K562 (cell line): Measurements from ENCODE around the gene ARHGAP25. TPM values are rescaled to one million over a fixed set of nuclear protein-coding genes. Genes with fewer than 3 reads are reported as not detected.

Experiments
- ATAC-seq: fragments of 200-7000 bp; cut with Tn5 transposase; 3 replicates; pipeline ENCODE4 v1.9.1; 2020; ENCODE audit warnings: moderate library complexity
- BruUV-seq: library from RNA; stranded (reverse); fragments of 400-500 nt; replicated peaks from 2 replicates; lab custom pipeline; 2021; lab: Mats Ljungman, UMichigan
- CTCF ChIA-PET: fragments of 300-600 bp; formaldehyde crosslinking; extraction: SDS; loops from one replicate; lab custom pipeline; 2021; ENCODE audit warnings: low intra/inter-chr PET ratio; lab: Yijun Ruan, JAX
- POLR2A ChIA-PET: fragments of 300-600, 350-650 bp; sonication (Branson Sonifier 250); formaldehyde crosslinking; extraction: SDS; loops from one replicate; lab custom pipeline; 2021; ENCODE audit warnings: antibody characterized with exemption, inconsistent platforms; lab: Yijun Ruan, JAX
- DNase-seq, 4 experiments: peaks; one replicate each; pipeline versions ENCODE4 v3.0.0 to v3.0.0-alpha.2; 2011 to 2018; ENCODE audit warnings: low spot score in 3 of 4, mixed read lengths in 3 of 4; ENCODE audit errors: extremely low read depth in 1 of 4
- FAIRE-seq: peaks from 2 replicates; lab custom pipeline; 2011; peaks lifted over from hg19 to GRCh38; lab: Jason Lieb, UNC
- H2AFZ ChIP-seq: 2 replicates; pipeline ENCODE4 v1.6.0; 2011; ENCODE audit warnings: low read depth, low read length, control low read depth, inconsistent platforms
- H3K27ac ChIP-seq: fragments of 200-600 bp; 3 replicates; pipeline ENCODE4 v1.8.0; 2011; ENCODE audit warnings: low read depth, mild to moderate bottlenecking, control low read depth, inconsistent platforms, low read length, moderate library complexity, mixed read lengths; ENCODE audit errors: extremely low read depth
- H3K27me3 ChIP-seq, 2 experiments: fragments of 300-600 bp in 1 of 2; 2 replicates in 1 of 2; 3 replicates in 1 of 2; pipeline versions ENCODE4 v1.6.0 to v1.8.0; 2011; ENCODE audit warnings: inconsistent platforms in 2 of 2, low read length in 2 of 2, mild to moderate bottlenecking in 1 of 2, mixed read lengths in 1 of 2, moderate library complexity in 1 of 2; ENCODE audit not compliant: control insufficient read depth in 2 of 2, insufficient read depth in 2 of 2
- H3K36me3 ChIP-seq: fragments of 300-600 bp; 3 replicates; pipeline ENCODE4 v1.8.0; 2011; ENCODE audit warnings: mild to moderate bottlenecking, low read length, inconsistent platforms; ENCODE audit not compliant: control insufficient read depth, insufficient read depth
- H3K4me1 ChIP-seq, 2 experiments: fragments of 200-600 bp in 1 of 2; replicated peaks in 1 of 2; 2 replicates in 1 of 2; 3 replicates in 1 of 2; pipeline versions ENCODE4 v1.5.1 to v1.8.0; 2011; ENCODE audit warnings: inconsistent platforms in 2 of 2, low read length in 2 of 2, mild to moderate bottlenecking in 1 of 2, mixed read lengths in 1 of 2, moderate library complexity in 1 of 2; ENCODE audit not compliant: control insufficient read depth in 2 of 2, insufficient read depth in 2 of 2
- H3K4me2 ChIP-seq: 2 replicates; pipeline ENCODE4 v1.6.1; 2011; ENCODE audit warnings: low read length, control low read depth, inconsistent platforms, mixed read lengths; ENCODE audit not compliant: insufficient read depth
- H3K4me3 ChIP-seq: fragments of 200-600 bp; sonication (generic), shearing (Covaris generic); 2 replicates; pipeline ENCODE4 v1.5.1; 2016; ENCODE audit warnings: control low read depth, inconsistent platforms
- H3K79me2 ChIP-seq: fragments of 200-600 bp; 3 replicates; pipeline ENCODE4 v1.8.0; 2011; ENCODE audit warnings: low read length, inconsistent platforms; ENCODE audit not compliant: control insufficient read depth, insufficient read depth
- H3K9ac ChIP-seq, 2 experiments: 2 replicates each; pipeline versions ENCODE4 v1.6.0 to v1.6.1; 2011; ENCODE audit warnings: low read depth in 2 of 2, low read length in 2 of 2, control low read depth in 1 of 2, inconsistent platforms in 1 of 2, mild to moderate bottlenecking in 1 of 2, mixed read lengths in 1 of 2; ENCODE audit not compliant: insufficient read depth in 1 of 2
- H3K9me1 ChIP-seq: one replicate; pipeline ENCODE4 v1.6.0; 2011; ENCODE audit warnings: inconsistent platforms, mild to moderate bottlenecking, low read length, moderate library complexity; ENCODE audit not compliant: control insufficient read depth, insufficient read depth
- H3K9me3 ChIP-seq: replicated peaks from 2 replicates; pipeline ENCODE4 v1.5.1; 2011; ENCODE audit warnings: low read depth, low read length, inconsistent platforms; ENCODE audit not compliant: control insufficient read depth, insufficient read depth
- H4K20me1 ChIP-seq: replicated peaks from 2 replicates; pipeline ENCODE4 v1.6.1; 2011; ENCODE audit warnings: low read length, inconsistent platforms, mixed read lengths; ENCODE audit not compliant: control insufficient read depth, insufficient read depth
- ADNP ChIP-seq: fragments of 200-800 bp; sonication (Bioruptor generic); IDR thresholded peaks from 2 replicates; pipeline ENCODE4 v1.6.1; 2016; ENCODE audit warnings: missing genetic modification characterization, missing compliant biosample characterization
- FOSL1 ChIP-seq: fragments of 200-800 bp; sonication (Bioruptor generic); conservative IDR thresholded peaks from 2 replicates; pipeline ENCODE4 v1.6.1; 2016; ENCODE audit warnings: missing genetic modification characterization, missing compliant biosample characterization
- GTF2E2 ChIP-seq: fragments of 200-800 bp; sonication (Bioruptor generic); IDR thresholded peaks from 2 replicates; pipeline ENCODE4 v1.6.1; 2016; ENCODE audit warnings: missing genetic modification characterization, missing compliant biosample characterization
- HMG20B ChIP-seq: fragments of 250-450 bp; sonication (Bioruptor Pico); IDR thresholded peaks from 2 replicates; pipeline ENCODE4 v1.5.0; 2021; ENCODE audit warnings: mild to moderate bottlenecking
- HNRNPL ChIP-seq: fragments of 200-400 bp; formaldehyde crosslinking; IDR thresholded peaks from 2 replicates; pipeline ENCODE4 v1.6.1; 2017; ENCODE audit warnings: low read depth, mild to moderate bottlenecking, low read length
- LEF1 ChIP-seq: fragments of 450-650 bp; IDR thresholded peaks from 2 replicates; pipeline ENCODE4 v1.6.1; 2016; ENCODE audit warnings: mild to moderate bottlenecking
- PTBP1 ChIP-seq: fragments of 200-400 bp; formaldehyde crosslinking; IDR thresholded peaks from 2 replicates; pipeline ENCODE4 v1.6.1; 2017; ENCODE audit warnings: low read depth, low read length
- ZNF3 ChIP-seq: fragments of 250-450 bp; sonication (Bioruptor Pico); IDR thresholded peaks from 2 replicates; pipeline ENCODE4 v1.5.0; 2021; ENCODE audit warnings: mild to moderate bottlenecking, moderate library complexity
- ZNF561 ChIP-seq: fragments of 450-650 bp; formaldehyde crosslinking; conservative IDR thresholded peaks from 2 replicates; pipeline ENCODE4 v1.4.0; 2020; ENCODE audit warnings: mild to moderate bottlenecking, moderate library complexity
- WGBS: fragments of 100-300 bp; shearing (Covaris generic); methylation state at CpG from one replicate; pipeline ENCODE4 v1.1.6; 2016; ENCODE audit warnings: low coverage, mixed read lengths; ENCODE audit not compliant: insufficient coverage; ENCODE audit errors: missing lambda C conversion rate; 5-methylcytosine and 5-hydroxymethylcytosine counted together
- in situ Hi-C: fragments of 300-500 bp; cut with MboI; formaldehyde crosslinking; loops from 4 replicates; pipeline ENCODE4 v1.15.0; 2018; ENCODE audit warnings: inconsistent platforms, mixed read lengths
- intact Hi-C: fragments of 100-400 bp; cut with micrococcal nuclease; formaldehyde crosslinking; loops from 2 replicates; pipeline ENCODE4 v1.14.2; 2022
- polyA plus RNA-seq, 8 experiments: library from polyadenylated mRNA; depleted of rRNA in 4 of 8; stranded (reverse) in 5 of 8; unstranded in 3 of 8; fragments of >200 nt; fragmentation: Nextera tagmentation in 2 of 8; fragmentation: Illumina TruSeq in 1 of 8; extraction: Ambion mirVana in 2 of 8; extraction: Trizol in 1 of 8; gene quantifications; 2 replicates each; pipeline versions ENCODE4 v1.2.1 to v1.2.3, GENCODE V29; 2011 to 2014; ENCODE audit warnings: inconsistent platforms in 1 of 8, missing spikeins in 1 of 8
- total RNA-seq, 7 experiments: library from RNA; depleted of rRNA in 6 of 7; stranded (reverse); fragments of >200 nt in 6 of 7; fragmentation: Illumina TruSeq in 2 of 7; extraction: Trizol in 2 of 7; gene quantifications; 2 replicates each; pipeline versions ENCODE4 v1.2.1 to v1.2.3, GENCODE V29; 2011 to 2021; ENCODE audit warnings: low replicate concordance in 1 of 7
- TF ChIP-seq, protein P1 (sequence below): sonication (generic); formaldehyde crosslinking; IDR thresholded peaks from 2 replicates; pipeline ENCODE4 v1.8.1; 2022; ENCODE audit warnings: missing genetic modification reagents
- TF ChIP-seq, protein P2 (sequence below): sonication (generic); formaldehyde crosslinking; IDR thresholded peaks from 2 replicates; pipeline ENCODE4 v1.8.0; 2022; ENCODE audit warnings: missing genetic modification reagents, mild to moderate bottlenecking, moderate library complexity, borderline replicate concordance
- TF ChIP-seq, protein P3 (sequence below): sonication (generic); formaldehyde crosslinking; IDR thresholded peaks from 2 replicates; pipeline ENCODE4 v1.8.0; 2023; ENCODE audit warnings: mild to moderate bottlenecking, missing genetic modification reagents

ARHGAP25 gene
- total and polyA plus RNA-seq, 9 of the 15 experiments (the other 6 are each of a cell fraction or from before 2014, with no cell fraction given) = 4.9 to 14.8 (median 10.7) TPM

DNA sequence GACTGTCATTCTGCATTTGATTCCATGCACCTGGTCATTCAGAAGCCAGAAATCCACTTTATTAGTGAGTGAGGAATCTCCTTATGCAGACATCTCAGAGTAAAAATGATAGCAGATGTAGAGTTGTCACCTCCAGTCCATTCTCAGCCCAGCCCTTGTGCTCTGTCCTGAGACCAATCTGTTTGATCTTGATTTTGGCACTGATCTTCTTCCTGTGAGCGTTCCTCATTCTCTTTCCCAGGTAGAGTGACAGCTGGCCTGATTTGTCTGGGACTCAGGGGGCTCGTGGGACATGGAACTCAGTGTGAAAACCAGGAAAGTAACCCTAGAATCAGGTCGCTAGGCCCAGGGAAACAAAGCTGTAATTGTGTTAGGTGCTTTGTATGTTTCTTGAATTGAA is 8.9 kb downstream of the ARHGAP25 start:
- BruUV-seq = no TSS peak
- no peaks in the 10 kb centered on the region for H3K9me3 ChIP-seq
- CTCF ChIA-PET = no interaction called here
- H3K4me2 ChIP-seq = no peak overlapping the region
- in situ Hi-C loops = loop anchor here (10.0 kb wide), 1 partner anchor 181 kb away; no protein-coding TSS in a partner anchor
- no peak for FAIRE-seq
- POLR2A ChIA-PET = interaction anchor here (1.7 kb wide), 1 partner anchor 10 kb away, joined by 4 read pairs; no protein-coding TSS in a partner anchor
- H3K27ac ChIP-seq = no peak overlapping the region
- H3K9ac ChIP-seq = no peak overlapping the region
- no peak for DNase-seq
- WGBS = 21% methylated on average over 3 of the region's 3 CpGs
- H4K20me1 ChIP-seq = no peaks in the 10 kb centered on the region
- no peak for ATAC-seq
- peaks cover 0 to 23% of the 10 kb centered on the region in 2 experiments; a peak in 3 of 5 replicates for H3K4me1 ChIP-seq
- TF ChIP-seq FOSL1 (tag) (no peak), ZNF3 (CRISPR knock-in tag) (no peak), HMG20B (CRISPR knock-in tag) (no peak), LEF1 (no peak), ADNP (tag) (no peak), GTF2E2 (no peak), ZNF561 (CRISPR knock-in tag) (no peak), PTBP1 (no peak), HNRNPL (no peak)
- TF ChIP-seq, protein P1, sequence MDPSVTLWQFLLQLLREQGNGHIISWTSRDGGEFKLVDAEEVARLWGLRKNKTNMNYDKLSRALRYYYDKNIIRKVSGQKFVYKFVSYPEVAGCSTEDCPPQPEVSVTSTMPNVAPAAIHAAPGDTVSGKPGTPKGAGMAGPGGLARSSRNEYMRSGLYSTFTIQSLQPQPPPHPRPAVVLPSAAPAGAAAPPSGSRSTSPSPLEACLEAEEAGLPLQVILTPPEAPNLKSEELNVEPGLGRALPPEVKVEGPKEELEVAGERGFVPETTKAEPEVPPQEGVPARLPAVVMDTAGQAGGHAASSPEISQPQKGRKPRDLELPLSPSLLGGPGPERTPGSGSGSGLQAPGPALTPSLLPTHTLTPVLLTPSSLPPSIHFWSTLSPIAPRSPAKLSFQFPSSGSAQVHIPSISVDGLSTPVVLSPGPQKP (CRISPR knock-in tag) = no peak
- TF ChIP-seq, protein P2, sequence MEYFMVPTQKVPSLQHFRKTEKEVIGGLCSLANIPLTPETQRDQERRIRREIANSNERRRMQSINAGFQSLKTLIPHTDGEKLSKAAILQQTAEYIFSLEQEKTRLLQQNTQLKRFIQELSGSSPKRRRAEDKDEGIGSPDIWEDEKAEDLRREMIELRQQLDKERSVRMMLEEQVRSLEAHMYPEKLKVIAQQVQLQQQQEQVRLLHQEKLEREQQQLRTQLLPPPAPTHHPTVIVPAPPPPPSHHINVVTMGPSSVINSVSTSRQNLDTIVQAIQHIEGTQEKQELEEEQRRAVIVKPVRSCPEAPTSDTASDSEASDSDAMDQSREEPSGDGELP = no peak
- TF ChIP-seq, protein P3, sequence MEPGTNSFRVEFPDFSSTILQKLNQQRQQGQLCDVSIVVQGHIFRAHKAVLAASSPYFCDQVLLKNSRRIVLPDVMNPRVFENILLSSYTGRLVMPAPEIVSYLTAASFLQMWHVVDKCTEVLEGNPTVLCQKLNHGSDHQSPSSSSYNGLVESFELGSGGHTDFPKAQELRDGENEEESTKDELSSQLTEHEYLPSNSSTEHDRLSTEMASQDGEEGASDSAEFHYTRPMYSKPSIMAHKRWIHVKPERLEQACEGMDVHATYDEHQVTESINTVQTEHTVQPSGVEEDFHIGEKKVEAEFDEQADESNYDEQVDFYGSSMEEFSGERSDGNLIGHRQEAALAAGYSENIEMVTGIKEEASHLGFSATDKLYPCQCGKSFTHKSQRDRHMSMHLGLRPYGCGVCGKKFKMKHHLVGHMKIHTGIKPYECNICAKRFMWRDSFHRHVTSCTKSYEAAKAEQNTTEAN (CRISPR knock-in tag) = no peak
- no peaks in the 10 kb centered on the region for H3K9me1 ChIP-seq
- H3K79me2 ChIP-seq = no peaks in the 10 kb centered on the region
- H2AFZ ChIP-seq = no peak overlapping the region
- no peaks in the 10 kb centered on the region for H3K27me3 ChIP-seq
- intact Hi-C loops = no loop called here
- H3K4me3 ChIP-seq = no peak overlapping the region
- no peaks in the 10 kb centered on the region for H3K36me3 ChIP-seq
